Measurements from ENCODE around the gene ZCWPW1. TPM values are rescaled to one million over a fixed set of nuclear protein-coding genes. Genes with fewer than 3 reads are reported as not detected.

Gene ZCWPW1
- total and polyA plus RNA-seq, 10 of the 15 experiments (the other 5 are each of a cell fraction or from before 2014, with no cell fraction given): 1.3 to 4.4 (median 3.7) TPM

GRCh38 chr7:100366411-100367250 lies 61.9 kb downstream of the ZCWPW1 start (continued):
- no peak for TF ChIP-seq STAT3 (IDR thresholded peaks at IDR 0.05; ENCODE audit: low read depth, low read length)
- no peak for TF ChIP-seq KDM1A (IDR thresholded peaks at IDR 0.05; ENCODE audit: borderline replicate concordance)
- peak; percentile 98 for TF ChIP-seq ATF7 (IDR thresholded peaks at IDR 0.05; ENCODE audit: low read depth)
- 0 out of 4 replicates have a peak, but pooled peaks of 1 of the 2 experiments have one; percentile 28 for TF ChIP-seq EP300 (IDR thresholded peaks at IDR 0.05; ENCODE audit: borderline replicate concordance in 1 of 2, control insufficient read depth in 1 of 2, low read depth in 2 of 2, low read length in 2 of 2)
- no peak for TF ChIP-seq RAD51 (IDR thresholded peaks at IDR 0.05)
- TF ChIP-seq, protein P1, sequence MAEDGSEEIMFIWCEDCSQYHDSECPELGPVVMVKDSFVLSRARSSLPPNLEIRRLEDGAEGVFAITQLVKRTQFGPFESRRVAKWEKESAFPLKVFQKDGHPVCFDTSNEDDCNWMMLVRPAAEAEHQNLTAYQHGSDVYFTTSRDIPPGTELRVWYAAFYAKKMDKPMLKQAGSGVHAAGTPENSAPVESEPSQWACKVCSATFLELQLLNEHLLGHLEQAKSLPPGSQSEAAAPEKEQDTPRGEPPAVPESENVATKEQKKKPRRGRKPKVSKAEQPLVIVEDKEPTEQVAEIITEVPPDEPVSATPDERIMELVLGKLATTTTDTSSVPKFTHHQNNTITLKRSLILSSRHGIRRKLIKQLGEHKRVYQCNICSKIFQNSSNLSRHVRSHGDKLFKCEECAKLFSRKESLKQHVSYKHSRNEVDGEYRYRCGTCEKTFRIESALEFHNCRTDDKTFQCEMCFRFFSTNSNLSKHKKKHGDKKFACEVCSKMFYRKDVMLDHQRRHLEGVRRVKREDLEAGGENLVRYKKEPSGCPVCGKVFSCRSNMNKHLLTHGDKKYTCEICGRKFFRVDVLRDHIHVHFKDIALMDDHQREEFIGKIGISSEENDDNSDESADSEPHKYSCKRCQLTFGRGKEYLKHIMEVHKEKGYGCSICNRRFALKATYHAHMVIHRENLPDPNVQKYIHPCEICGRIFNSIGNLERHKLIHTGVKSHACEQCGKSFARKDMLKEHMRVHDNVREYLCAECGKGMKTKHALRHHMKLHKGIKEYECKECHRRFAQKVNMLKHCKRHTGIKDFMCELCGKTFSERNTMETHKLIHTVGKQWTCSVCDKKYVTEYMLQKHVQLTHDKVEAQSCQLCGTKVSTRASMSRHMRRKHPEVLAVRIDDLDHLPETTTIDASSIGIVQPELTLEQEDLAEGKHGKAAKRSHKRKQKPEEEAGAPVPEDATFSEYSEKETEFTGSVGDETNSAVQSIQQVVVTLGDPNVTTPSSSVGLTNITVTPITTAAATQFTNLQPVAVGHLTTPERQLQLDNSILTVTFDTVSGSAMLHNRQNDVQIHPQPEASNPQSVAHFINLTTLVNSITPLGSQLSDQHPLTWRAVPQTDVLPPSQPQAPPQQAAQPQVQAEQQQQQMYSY (CRISPR knock-in tag; IDR thresholded peaks at IDR 0.05): no peak
- no peak for TF ChIP-seq HDAC2 (IDR thresholded peaks at IDR 0.05)
- peak; percentile 66; the same call in 1 of the 2 replicates for TF ChIP-seq POLR2AphosphoS5 (IDR thresholded peaks at IDR 0.05; ENCODE audit: low read length)
- TF ChIP-seq MEF2B (IDR thresholded peaks at IDR 0.05; ENCODE audit: partially characterized antibody, poor library complexity, severe bottlenecking): peak; percentile 72
- TF ChIP-seq KLF5 (IDR thresholded peaks at IDR 0.05; ENCODE audit: partially characterized antibody): peak; percentile 92
- TF ChIP-seq, protein P2, sequence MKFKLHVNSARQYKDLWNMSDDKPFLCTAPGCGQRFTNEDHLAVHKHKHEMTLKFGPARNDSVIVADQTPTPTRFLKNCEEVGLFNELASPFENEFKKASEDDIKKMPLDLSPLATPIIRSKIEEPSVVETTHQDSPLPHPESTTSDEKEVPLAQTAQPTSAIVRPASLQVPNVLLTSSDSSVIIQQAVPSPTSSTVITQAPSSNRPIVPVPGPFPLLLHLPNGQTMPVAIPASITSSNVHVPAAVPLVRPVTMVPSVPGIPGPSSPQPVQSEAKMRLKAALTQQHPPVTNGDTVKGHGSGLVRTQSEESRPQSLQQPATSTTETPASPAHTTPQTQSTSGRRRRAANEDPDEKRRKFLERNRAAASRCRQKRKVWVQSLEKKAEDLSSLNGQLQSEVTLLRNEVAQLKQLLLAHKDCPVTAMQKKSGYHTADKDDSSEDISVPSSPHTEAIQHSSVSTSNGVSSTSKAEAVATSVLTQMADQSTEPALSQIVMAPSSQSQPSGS (IDR thresholded peaks at IDR 0.05; ENCODE audit: low read length): peak; percentile 4; the same call in 1 of the 2 replicates
- TF ChIP-seq, protein P3, sequence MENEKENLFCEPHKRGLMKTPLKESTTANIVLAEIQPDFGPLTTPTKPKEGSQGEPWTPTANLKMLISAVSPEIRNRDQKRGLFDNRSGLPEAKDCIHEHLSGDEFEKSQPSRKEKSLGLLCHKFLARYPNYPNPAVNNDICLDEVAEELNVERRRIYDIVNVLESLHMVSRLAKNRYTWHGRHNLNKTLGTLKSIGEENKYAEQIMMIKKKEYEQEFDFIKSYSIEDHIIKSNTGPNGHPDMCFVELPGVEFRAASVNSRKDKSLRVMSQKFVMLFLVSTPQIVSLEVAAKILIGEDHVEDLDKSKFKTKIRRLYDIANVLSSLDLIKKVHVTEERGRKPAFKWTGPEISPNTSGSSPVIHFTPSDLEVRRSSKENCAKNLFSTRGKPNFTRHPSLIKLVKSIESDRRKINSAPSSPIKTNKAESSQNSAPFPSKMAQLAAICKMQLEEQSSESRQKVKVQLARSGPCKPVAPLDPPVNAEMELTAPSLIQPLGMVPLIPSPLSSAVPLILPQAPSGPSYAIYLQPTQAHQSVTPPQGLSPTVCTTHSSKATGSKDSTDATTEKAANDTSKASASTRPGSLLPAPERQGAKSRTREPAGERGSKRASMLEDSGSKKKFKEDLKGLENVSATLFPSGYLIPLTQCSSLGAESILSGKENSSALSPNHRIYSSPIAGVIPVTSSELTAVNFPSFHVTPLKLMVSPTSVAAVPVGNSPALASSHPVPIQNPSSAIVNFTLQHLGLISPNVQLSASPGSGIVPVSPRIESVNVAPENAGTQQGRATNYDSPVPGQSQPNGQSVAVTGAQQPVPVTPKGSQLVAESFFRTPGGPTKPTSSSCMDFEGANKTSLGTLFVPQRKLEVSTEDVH (IDR thresholded peaks at IDR 0.05; ENCODE audit: low read depth, partially characterized antibody): no peak
- TF ChIP-seq GATAD2B (conservative IDR thresholded peaks at IDR 0.05; ENCODE audit: low read depth): peak; percentile 71; the same call in 1 of the 2 replicates
- TF ChIP-seq BACH1 (IDR thresholded peaks at IDR 0.05; ENCODE audit: borderline replicate concordance): peak; percentile 57; the same call in 1 of the 2 replicates
- 0 out of 2 replicates have a peak, but pooled peaks have one; percentile 23 for TF ChIP-seq MAX (IDR thresholded peaks at IDR 0.05; ENCODE audit: low read depth, low read length)
- peak; percentile 87 for TF ChIP-seq MLLT1 (IDR thresholded peaks at IDR 0.05)
